GM21447 (cell line): ENCODE data around the gene OR14A16.

Experiments
- ATAC-seq: cut with Tn5 transposase; IDR thresholded peaks from one replicate; pipeline ENCODE4 v1.9.1; 2021; ENCODE audit not compliant: unreplicated experiment

OR14A16 gene

DNA sequence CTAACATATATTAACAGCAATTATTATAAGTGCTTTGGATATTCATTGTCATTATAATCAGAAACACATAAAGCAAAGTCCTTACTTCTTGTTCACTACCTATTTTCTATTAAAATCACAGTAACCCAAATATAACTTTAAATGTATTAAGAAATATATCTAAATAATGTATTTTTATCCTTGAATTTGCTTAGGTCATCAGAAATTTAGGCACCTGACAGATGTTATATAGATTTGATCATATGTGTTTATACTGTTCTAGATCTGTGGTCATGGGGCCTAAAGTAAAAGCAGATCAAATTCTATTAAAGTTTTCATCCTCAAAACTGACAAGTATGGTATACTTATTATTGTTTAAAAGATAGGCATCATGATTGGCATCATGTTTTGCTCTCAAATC lies 54.3 kb downstream of the OR14A16 start:
- ATAC-seq, result no peak
